NT2/D1 (cell line): ENCODE measurements around the gene TNXB.
"Not testable (repeated sequence)": the region's sequence is repeated elsewhere in the genome, so short reads cannot be mapped to it uniquely, and the experiment has no call there.

ENCODE experiments used
- SUZ12 ChIP-seq: IDR thresholded peaks from 2 replicates; pipeline ENCODE4 v1.6.1; 2011; ENCODE audit not compliant: insufficient read length, insufficient read depth; ENCODE audit errors: extremely low read depth
- YY1 ChIP-seq: IDR thresholded peaks from 2 replicates; pipeline ENCODE4 v1.6.1; 2011; ENCODE audit not compliant: insufficient read length, insufficient read depth
- ZNF274 ChIP-seq: IDR thresholded peaks from 2 replicates; pipeline ENCODE4 v1.6.1; 2011; ENCODE audit warnings: mild to moderate bottlenecking, low read depth, low read length

DNA sequence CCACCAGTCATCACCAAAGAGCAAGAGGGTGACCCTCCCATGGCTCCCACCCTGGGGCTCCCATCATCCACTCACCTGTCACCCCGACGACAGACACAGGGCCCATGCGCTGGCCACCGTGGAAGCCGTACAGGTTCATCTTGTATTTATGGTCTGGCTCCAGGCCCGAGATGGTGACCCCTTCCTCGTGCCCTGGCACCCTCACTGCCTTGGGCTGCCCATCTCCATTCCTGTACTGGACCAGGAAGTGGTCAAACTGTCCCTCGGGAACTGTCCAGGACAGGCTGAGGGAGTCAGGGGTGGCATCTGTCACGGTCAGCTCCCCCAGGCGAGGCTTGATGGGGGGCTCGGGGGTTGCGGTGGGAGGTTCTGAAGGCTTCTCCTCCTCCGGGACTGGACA, 40.8 kb downstream of the TNXB start:
- not testable (repeated sequence) for TF ChIP-seq SUZ12, ZNF274, YY1
